PC-3 (cell line): Measurements from ENCODE around the gene ETV5. TPM values are rescaled to one million over a fixed set of nuclear protein-coding genes. Genes with fewer than 3 reads are reported as not detected.

Experiments
- ATAC-seq: fragments of 200-7000 bp; cut with Tn5 transposase; 2 replicates; pipeline ENCODE4 v1.9.1; 2020; ENCODE audit warnings: mild to moderate bottlenecking, moderate library complexity
- BruUV-seq: library from RNA; stranded (reverse); fragments of 400-500 nt; replicated peaks from 2 replicates; lab custom pipeline; 2021; lab: Mats Ljungman, UMichigan
- CTCF ChIA-PET: fragments of 300-600 bp; sonication (Branson Sonifier 250); formaldehyde crosslinking; loops from one replicate; lab custom pipeline; 2022; ENCODE audit warnings: antibody characterized with exemption; lab: Charles Lee
- POLR2A ChIA-PET: fragments of 300-600 bp; sonication (Branson Sonifier 250); formaldehyde crosslinking; loops from one replicate; lab custom pipeline; 2022; ENCODE audit warnings: antibody characterized with exemption; ENCODE audit not compliant: unreplicated experiment; lab: Charles Lee
- DNase-seq: peaks from one replicate; pipeline ENCODE4 v3.0.0-alpha.2; 2015
- H2AFZ ChIP-seq: fragments of 300-600 bp; sonication (generic); 2 replicates; pipeline ENCODE4 v1.6.0; 2016; ENCODE audit warnings: antibody characterized with exemption, low read length
- H3F3A ChIP-seq: fragments of 300-600 bp; sonication (generic); one replicate; pipeline ENCODE4 v1.6.0; 2017; ENCODE audit warnings: antibody characterized with exemption, low read length, control low read depth, mild to moderate bottlenecking; ENCODE audit not compliant: unreplicated experiment
- H3K27ac ChIP-seq: fragments of 300-600 bp; sonication (generic); 2 replicates; pipeline ENCODE4 v1.5.1; 2016; ENCODE audit warnings: mild to moderate bottlenecking, low read length
- H3K27me3 ChIP-seq: fragments of 300-600 bp; sonication (generic); 2 replicates; pipeline ENCODE4 v1.6.1; 2016; ENCODE audit warnings: low read length, mixed read lengths
- H3K36me3 ChIP-seq: fragments of 300-600 bp; sonication (generic); 2 replicates; pipeline ENCODE4 v1.6.1; 2016; ENCODE audit warnings: low read depth, mixed run types, low read length, mixed read lengths
- H3K4me1 ChIP-seq: fragments of 300-600 bp; sonication (generic); 2 replicates; pipeline ENCODE4 v1.5.1; 2016; ENCODE audit warnings: low read length; ENCODE audit not compliant: insufficient read depth
- H3K4me2 ChIP-seq: fragments of 300-600 bp; sonication (generic); 2 replicates; pipeline ENCODE4 v1.6.0; 2016; ENCODE audit warnings: low read length
- H3K4me3 ChIP-seq: fragments of 300-600 bp; sonication (generic); 2 replicates; pipeline ENCODE4 v1.5.1; 2016; ENCODE audit warnings: mild to moderate bottlenecking, low read length, mixed read lengths
- H3K79me2 ChIP-seq: fragments of 300-600 bp; sonication (generic); 2 replicates; pipeline ENCODE4 v1.6.1; 2017; ENCODE audit warnings: low read length, mixed read lengths
- H3K9ac ChIP-seq: fragments of 300-600 bp; sonication (generic); 2 replicates; pipeline ENCODE4 v1.6.0; 2016; ENCODE audit warnings: mild to moderate bottlenecking, low read length
- H3K9me2 ChIP-seq: fragments of 300-600 bp; sonication (generic); replicated peaks from 2 replicates; pipeline ENCODE4 v1.6.1; 2016; ENCODE audit warnings: mixed run types, low read length, mixed read lengths
- H3K9me3 ChIP-seq: fragments of 300-600 bp; sonication (generic); 2 replicates; pipeline ENCODE4 v1.6.1; 2016; ENCODE audit warnings: low read length, mixed read lengths
- H4K20me1 ChIP-seq: fragments of 300-600 bp; sonication (generic); 2 replicates; pipeline ENCODE4 v1.6.1; 2016; ENCODE audit warnings: low read length, mixed read lengths
- CTCF ChIP-seq: fragments of 300-600 bp; sonication (generic); conservative IDR thresholded peaks from 2 replicates; pipeline ENCODE4 v1.5.1; 2017; ENCODE audit warnings: antibody characterized with exemption, low read depth, mild to moderate bottlenecking, low read length
- EZH2 ChIP-seq: fragments of 300-600 bp; sonication (generic); IDR thresholded peaks from one replicate; pipeline ENCODE4 v1.6.1; 2017; ENCODE audit warnings: antibody characterized with exemption, mild to moderate bottlenecking, low read length; ENCODE audit not compliant: unreplicated experiment
- EZH2phosphoT487 ChIP-seq: fragments of 300-600 bp; sonication (generic); IDR thresholded peaks from 2 replicates; pipeline ENCODE4 v1.6.1; 2018; ENCODE audit warnings: mild to moderate bottlenecking, antibody characterized with exemption, low read length, borderline replicate concordance
- intact Hi-C: fragments of 100-400 bp; cut with micrococcal nuclease; formaldehyde crosslinking; loops from 2 replicates; pipeline ENCODE4 v1.9.0; 2023
- total RNA-seq: library from RNA; depleted of rRNA; stranded (reverse); fragments of >200 nt; gene quantifications from 2 replicates; pipeline ENCODE4 v1.2.3, GENCODE V29; 2014

Gene ETV5
- total RNA-seq, 1 experiment from 2014 or later, result 60.6 TPM

DNA sequence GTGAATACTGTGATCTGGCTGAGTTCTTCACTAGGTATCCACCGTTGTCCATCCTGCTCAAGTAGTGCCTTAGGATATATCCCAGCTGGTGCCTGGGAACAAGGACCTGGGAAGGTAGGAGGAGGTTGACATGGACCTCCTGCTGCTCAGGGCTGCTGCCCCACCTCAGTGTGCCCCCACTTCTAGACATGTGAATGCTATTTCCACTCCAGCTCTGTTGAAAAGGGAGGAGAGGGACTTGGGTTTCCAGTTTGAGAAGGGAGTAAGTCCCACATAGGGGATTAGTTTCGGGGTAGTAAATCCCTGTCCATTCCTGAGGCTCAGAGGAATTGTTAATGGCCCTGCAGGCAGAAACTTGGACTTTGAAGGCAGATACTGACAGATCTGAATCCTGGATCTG is 32.9 kb upstream of the ETV5 start:
- DNase-seq, result no peak
- H3K4me3 ChIP-seq, result no peak overlapping the region
- peaks cover 45% of the 10 kb centered on the region for H3K27me3 ChIP-seq
- no peaks in the 10 kb centered on the region for H4K20me1 ChIP-seq
- no peak overlapping the region for H2AFZ ChIP-seq
- no peak overlapping the region for H3K9ac ChIP-seq
- no peaks in the 10 kb centered on the region for H3F3A ChIP-seq
- no peak overlapping the region for H3K4me2 ChIP-seq
- ChIA-PET POLR2A (no interaction called here), CTCF (no interaction called here)
- no peak overlapping the region for H3K27ac ChIP-seq
- TF ChIP-seq EZH2, result no peak
- no peak for TF ChIP-seq EZH2phosphoT487
- no peak for TF ChIP-seq CTCF
- H3K9me3 ChIP-seq, result no peaks in the 10 kb centered on the region
- BruUV-seq, result no TSS peak
- H3K79me2 ChIP-seq, result no peaks in the 10 kb centered on the region
- no peaks in the 10 kb centered on the region for H3K9me2 ChIP-seq
- intact Hi-C loops, result no loop called here
- no peaks in the 10 kb centered on the region for H3K4me1 ChIP-seq
- no peaks in the 10 kb centered on the region for H3K36me3 ChIP-seq
- no peak for ATAC-seq

DNA sequence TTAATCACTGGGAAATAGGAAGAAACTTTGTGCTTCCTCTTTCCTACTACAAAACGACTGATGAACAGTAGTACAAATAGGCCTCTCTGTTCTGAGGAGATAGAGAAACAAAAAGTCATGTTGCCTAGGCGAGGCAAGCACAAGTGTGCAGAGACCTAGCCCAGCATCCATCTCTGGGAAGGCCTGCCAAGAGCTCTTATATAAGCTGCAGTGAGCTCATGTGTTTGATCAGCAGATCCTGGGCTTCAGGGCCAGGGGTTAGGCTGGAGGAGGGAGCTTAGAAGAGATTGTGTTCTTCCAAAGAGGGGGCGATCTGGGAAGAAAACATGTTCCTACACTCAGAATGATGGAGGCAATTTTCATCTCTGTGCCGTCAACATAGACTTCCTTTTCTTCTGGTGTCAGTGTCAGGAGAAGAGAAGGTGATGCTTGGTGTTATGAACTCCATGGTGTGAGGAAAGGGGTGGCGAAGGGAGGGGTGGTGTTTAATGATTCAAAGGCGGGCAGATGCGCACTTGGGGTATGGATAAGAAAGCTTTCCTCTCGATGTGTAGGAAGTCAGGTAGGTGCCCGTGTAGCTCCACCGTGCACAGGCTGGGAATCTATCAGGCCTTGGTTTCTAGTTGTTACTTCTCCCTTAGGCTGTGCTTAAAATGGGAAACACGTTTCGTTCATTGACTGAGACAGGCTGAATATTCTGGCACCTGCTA is 29.5 kb upstream of the ETV5 start:
- H3K36me3 ChIP-seq, result no peaks in the 10 kb centered on the region
- H3K9me3 ChIP-seq, result no peaks in the 10 kb centered on the region
- no peak for ATAC-seq
- no peak overlapping the region for H3K4me3 ChIP-seq
- no peaks in the 10 kb centered on the region for H3K4me1 ChIP-seq
- DNase-seq, result no peak
- H3K79me2 ChIP-seq, result no peaks in the 10 kb centered on the region
- no peak overlapping the region for H3K9ac ChIP-seq
- BruUV-seq, result no TSS peak
- CTCF ChIA-PET, result no interaction called here
- H3F3A ChIP-seq, result no peaks in the 10 kb centered on the region
- intact Hi-C loops, result no loop called here
- no peaks in the 10 kb centered on the region for H4K20me1 ChIP-seq
- no peak overlapping the region for H2AFZ ChIP-seq
- no peaks in the 10 kb centered on the region for H3K9me2 ChIP-seq
- H3K27ac ChIP-seq, result no peak overlapping the region
- POLR2A ChIA-PET, result no interaction called here
- peaks cover 39% of the 10 kb centered on the region for H3K27me3 ChIP-seq
- H3K4me2 ChIP-seq, result no peak overlapping the region
- TF ChIP-seq CTCF (no peak), EZH2 (no peak), EZH2phosphoT487 (no peak)

GRCh38 chr3:186137051-186137685 is 28.3 kb upstream of the ETV5 start:
- Histone ChIP-seq H3K9me2 (no peaks in the 10 kb centered on the region), H3K4me3 (no peak overlapping the region), H2AFZ (no peak overlapping the region), H3K4me1 (0 out of 2 replicates have a peak, but pooled peaks cover 4% of the 10 kb centered on the region), H3K36me3 (no peaks in the 10 kb centered on the region), H3K27ac (no peak overlapping the region), H3F3A (no peaks in the 10 kb centered on the region), H3K27me3 (peaks cover 31% of the 10 kb centered on the region), H3K9ac (no peak overlapping the region), H3K4me2 (no peak overlapping the region), H4K20me1 (no peaks in the 10 kb centered on the region), H3K79me2 (no peaks in the 10 kb centered on the region), H3K9me3 (no peaks in the 10 kb centered on the region)
- ChIA-PET CTCF (no interaction called here), POLR2A (no interaction called here)
- TF ChIP-seq EZH2phosphoT487 (no peak), EZH2 (no peak), CTCF (no peak)
- DNase-seq, result no peak
- BruUV-seq, result no TSS peak
- intact Hi-C loops, result no loop called here
- no peak for ATAC-seq
